MM.1S (cell line): ENCODE measurements around the gene SYNDIG1.

Source experiments
- DNase-seq: peaks from one replicate; pipeline ENCODE4 v3.0.0-alpha.2; 2015
- H2AFZ ChIP-seq: fragments of 300-600 bp; sonication (generic); 2 replicates; pipeline ENCODE4 v1.6.0; 2016; ENCODE audit warnings: antibody characterized with exemption, low read length
- H3F3A ChIP-seq: fragments of 300-600 bp; sonication (generic); 2 replicates; pipeline ENCODE4 v1.6.1; 2016; ENCODE audit warnings: mild to moderate bottlenecking, antibody characterized with exemption, low read length, moderate library complexity, mixed read lengths; ENCODE audit not compliant: insufficient read depth
- H3K27ac ChIP-seq: fragments of 300-600 bp; sonication (generic); 2 replicates; pipeline ENCODE4 v1.5.1; 2016; ENCODE audit warnings: mild to moderate bottlenecking, low read length
- H3K27me3 ChIP-seq: fragments of 300-600 bp; sonication (generic); replicated peaks from 2 replicates; pipeline ENCODE4 v1.6.0; 2016; ENCODE audit warnings: low read length; ENCODE audit not compliant: insufficient read depth
- H3K36me3 ChIP-seq: fragments of 300-600 bp; sonication (generic); replicated peaks from 2 replicates; pipeline ENCODE4 v1.6.1; 2016; ENCODE audit warnings: mild to moderate bottlenecking, low read length, mixed read lengths; ENCODE audit not compliant: insufficient read depth
- H3K4me1 ChIP-seq: fragments of 300-600 bp; sonication (generic); 2 replicates; pipeline ENCODE4 v1.6.1; 2016; ENCODE audit warnings: low read length, mixed read lengths
- H3K4me2 ChIP-seq: fragments of 300-600 bp; sonication (generic); 2 replicates; pipeline ENCODE4 v1.6.0; 2016; ENCODE audit warnings: low read depth, low read length
- H3K4me3 ChIP-seq: fragments of 300-600 bp; sonication (generic); 2 replicates; pipeline ENCODE4 v1.5.1; 2016; ENCODE audit warnings: low read length, mixed read lengths
- H3K79me2 ChIP-seq: fragments of 300-600 bp; sonication (generic); 2 replicates; pipeline ENCODE4 v1.6.1; 2016; ENCODE audit warnings: mixed run types, low read length, mixed read lengths
- H3K9ac ChIP-seq: fragments of 300-600 bp; sonication (generic); 2 replicates; pipeline ENCODE4 v1.6.1; 2016; ENCODE audit warnings: low read length, mixed read lengths
- H3K9me2 ChIP-seq: fragments of 300-600 bp; sonication (generic); replicated peaks from 2 replicates; pipeline ENCODE4 v1.6.1; 2016; ENCODE audit warnings: mild to moderate bottlenecking, low read length, mixed read lengths; ENCODE audit not compliant: insufficient read depth
- H3K9me3 ChIP-seq: fragments of 300-600 bp; sonication (generic); replicated peaks from 2 replicates; pipeline ENCODE4 v1.6.1; 2016; ENCODE audit warnings: mild to moderate bottlenecking, low read length, mixed read lengths; ENCODE audit not compliant: insufficient read depth
- H4K20me1 ChIP-seq: fragments of 300-600 bp; sonication (generic); 2 replicates; pipeline ENCODE4 v1.6.1; 2016; ENCODE audit warnings: mild to moderate bottlenecking, low read length, moderate library complexity, mixed read lengths; ENCODE audit not compliant: insufficient read depth
- CTCF ChIP-seq: fragments of 300-600 bp; sonication (generic); IDR thresholded peaks from 2 replicates; pipeline ENCODE4 v1.5.1; 2016; ENCODE audit warnings: antibody characterized with exemption, low read length, mixed read lengths
- EZH2 ChIP-seq: fragments of 300-600 bp; sonication (generic); optimal IDR thresholded peaks from 2 replicates; pipeline ENCODE3; 2017; ENCODE audit warnings: low read depth, mild to moderate bottlenecking, antibody characterized with exemption, low read length, mixed read lengths
- EZH2phosphoT487 ChIP-seq: fragments of 300-600 bp; sonication (generic); IDR thresholded peaks from 2 replicates; pipeline ENCODE4 v1.6.1; 2018; ENCODE audit warnings: antibody characterized with exemption, low read length

The SYNDIG1 gene

GRCh38 chr20:24436160-24436559 lies 33.3 kb upstream of the SYNDIG1 start:
- Histone ChIP-seq H3F3A (no peaks in the 10 kb centered on the region), H3K9me3 (no peaks in the 10 kb centered on the region), H4K20me1 (no peaks in the 10 kb centered on the region), H2AFZ (no peak overlapping the region), H3K4me2 (no peak overlapping the region), H3K79me2 (no peaks in the 10 kb centered on the region), H3K27ac (no peak overlapping the region), H3K9me2 (no peaks in the 10 kb centered on the region), H3K4me3 (no peak overlapping the region), H3K36me3 (no peaks in the 10 kb centered on the region), H3K9ac (no peak overlapping the region), H3K4me1 (no peaks in the 10 kb centered on the region), H3K27me3 (no peaks in the 10 kb centered on the region)
- TF ChIP-seq EZH2 = no peak
- no peak for TF ChIP-seq CTCF
- no peak for TF ChIP-seq EZH2phosphoT487
- DNase-seq = no peak

GRCh38 chr20:24437196-24438082 lies 32.0 kb upstream of the SYNDIG1 start:
- Histone ChIP-seq H3K9ac (no peak overlapping the region), H3K4me3 (no peak overlapping the region), H3F3A (no peaks in the 10 kb centered on the region), H3K4me1 (no peaks in the 10 kb centered on the region), H3K9me2 (no peaks in the 10 kb centered on the region), H3K27me3 (no peaks in the 10 kb centered on the region), H3K27ac (no peak overlapping the region), H3K79me2 (no peaks in the 10 kb centered on the region), H4K20me1 (no peaks in the 10 kb centered on the region), H3K36me3 (no peaks in the 10 kb centered on the region), H2AFZ (no peak overlapping the region), H3K4me2 (no peak overlapping the region), H3K9me3 (no peaks in the 10 kb centered on the region)
- no peak for TF ChIP-seq EZH2
- no peak for TF ChIP-seq CTCF
- no peak for TF ChIP-seq EZH2phosphoT487
- no peak for DNase-seq

- no peak for TF ChIP-seq CTCF
- TF ChIP-seq EZH2phosphoT487 = no peak
- TF ChIP-seq EZH2 = no peak
- H3K9me3 ChIP-seq = no peaks in the 10 kb centered on the region
- DNase-seq = no peak
- H3K4me3 ChIP-seq = no peak overlapping the region
- no peaks in the 10 kb centered on the region for H3K4me1 ChIP-seq
- H3K4me2 ChIP-seq = no peak overlapping the region
- H2AFZ ChIP-seq = no peak overlapping the region
- H3K9ac ChIP-seq = no peak overlapping the region
- no peaks in the 10 kb centered on the region for H3F3A ChIP-seq
- H3K36me3 ChIP-seq = no peaks in the 10 kb centered on the region
- H4K20me1 ChIP-seq = no peaks in the 10 kb centered on the region
- H3K27me3 ChIP-seq = no peaks in the 10 kb centered on the region
- H3K9me2 ChIP-seq = no peaks in the 10 kb centered on the region
- H3K79me2 ChIP-seq = no peaks in the 10 kb centered on the region
- no peak overlapping the region for H3K27ac ChIP-seq
Measured at GRCh38 chr20:24438331-24438730, 31.1 kb upstream of the SYNDIG1 start.
